ENCODE results near the gene ITGB2. TPM values are rescaled to one million over a fixed set of nuclear protein-coding genes. Genes with fewer than 3 reads are reported as not detected.

Gene ITGB2
- total RNA-seq, 4 donors from 2014 or later, result 33.2 to 110 (median 44.0) TPM

DNA sequence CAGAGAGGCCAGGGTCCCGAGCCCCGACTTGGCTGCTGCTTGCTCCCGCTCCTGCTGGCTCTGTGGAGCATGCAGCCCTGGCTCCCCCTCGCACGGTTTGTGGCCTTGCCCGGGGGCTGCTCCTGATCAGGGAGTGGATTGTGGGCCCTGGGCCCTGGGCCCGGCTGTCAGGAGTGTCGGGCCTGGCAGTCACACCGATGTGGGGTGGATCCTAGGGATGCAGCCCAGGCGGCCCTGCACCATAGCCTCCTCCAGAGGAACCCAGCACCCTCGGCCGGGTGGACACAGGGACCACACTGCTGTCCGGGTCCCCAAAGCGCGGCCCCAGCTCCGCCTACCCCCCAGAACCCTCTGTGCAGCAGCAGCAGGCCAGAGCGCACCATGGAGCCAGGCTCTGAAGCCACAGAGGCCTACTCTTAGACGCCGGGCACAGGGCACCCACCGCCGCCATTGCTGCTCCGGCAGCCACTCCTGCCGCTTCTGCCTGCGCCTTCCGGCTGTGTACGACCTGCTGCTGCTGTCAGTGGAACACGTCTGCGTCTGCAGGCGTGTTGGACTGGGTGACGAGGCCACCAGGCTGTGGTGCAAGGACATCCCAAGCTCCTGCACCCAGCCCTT lies 28.6 kb upstream of the ITGB2 start:
- intact Hi-C loops (cut with DNase I), result loop anchor here (10.0 kb wide), 1 partner anchor 326 kb away; no protein-coding TSS in a partner anchor
- Histone ChIP-seq H3K4me1 (peaks cover 44 to 61% (median 51%) of the 10 kb centered on the region in 4 donors), H3K27ac (replicated peaks in 1 of 4) (peak overlapping the region; percentile 31 to 72 (median 58)), H3K27me3 (no peaks in the 10 kb centered on the region), H3K36me3 (peaks cover 8 to 55% (median 29%) of the 10 kb centered on the region in 4 donors), H3K4me3 (no peak overlapping the region), H3K9me3 (no peaks in the 10 kb centered on the region)
- TF ChIP-seq, protein P1, sequence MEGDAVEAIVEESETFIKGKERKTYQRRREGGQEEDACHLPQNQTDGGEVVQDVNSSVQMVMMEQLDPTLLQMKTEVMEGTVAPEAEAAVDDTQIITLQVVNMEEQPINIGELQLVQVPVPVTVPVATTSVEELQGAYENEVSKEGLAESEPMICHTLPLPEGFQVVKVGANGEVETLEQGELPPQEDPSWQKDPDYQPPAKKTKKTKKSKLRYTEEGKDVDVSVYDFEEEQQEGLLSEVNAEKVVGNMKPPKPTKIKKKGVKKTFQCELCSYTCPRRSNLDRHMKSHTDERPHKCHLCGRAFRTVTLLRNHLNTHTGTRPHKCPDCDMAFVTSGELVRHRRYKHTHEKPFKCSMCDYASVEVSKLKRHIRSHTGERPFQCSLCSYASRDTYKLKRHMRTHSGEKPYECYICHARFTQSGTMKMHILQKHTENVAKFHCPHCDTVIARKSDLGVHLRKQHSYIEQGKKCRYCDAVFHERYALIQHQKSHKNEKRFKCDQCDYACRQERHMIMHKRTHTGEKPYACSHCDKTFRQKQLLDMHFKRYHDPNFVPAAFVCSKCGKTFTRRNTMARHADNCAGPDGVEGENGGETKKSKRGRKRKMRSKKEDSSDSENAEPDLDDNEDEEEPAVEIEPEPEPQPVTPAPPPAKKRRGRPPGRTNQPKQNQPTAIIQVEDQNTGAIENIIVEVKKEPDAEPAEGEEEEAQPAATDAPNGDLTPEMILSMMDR (IDR thresholded peaks at IDR 0.05), result no peak
- TF ChIP-seq EP300 (IDR thresholded peaks at IDR 0.05) (no peak), POLR2AphosphoS5 (IDR thresholded peaks at IDR 0.05) (no peak), POLR2A (IDR thresholded peaks at IDR 0.05; ENCODE audit: low read depth) (no peak)
- 79% methylated on average over 16 of the region's 30 CpGs for WGBS
- DNase-seq (ENCODE audit: extremely low spot score), result no peak

DNA sequence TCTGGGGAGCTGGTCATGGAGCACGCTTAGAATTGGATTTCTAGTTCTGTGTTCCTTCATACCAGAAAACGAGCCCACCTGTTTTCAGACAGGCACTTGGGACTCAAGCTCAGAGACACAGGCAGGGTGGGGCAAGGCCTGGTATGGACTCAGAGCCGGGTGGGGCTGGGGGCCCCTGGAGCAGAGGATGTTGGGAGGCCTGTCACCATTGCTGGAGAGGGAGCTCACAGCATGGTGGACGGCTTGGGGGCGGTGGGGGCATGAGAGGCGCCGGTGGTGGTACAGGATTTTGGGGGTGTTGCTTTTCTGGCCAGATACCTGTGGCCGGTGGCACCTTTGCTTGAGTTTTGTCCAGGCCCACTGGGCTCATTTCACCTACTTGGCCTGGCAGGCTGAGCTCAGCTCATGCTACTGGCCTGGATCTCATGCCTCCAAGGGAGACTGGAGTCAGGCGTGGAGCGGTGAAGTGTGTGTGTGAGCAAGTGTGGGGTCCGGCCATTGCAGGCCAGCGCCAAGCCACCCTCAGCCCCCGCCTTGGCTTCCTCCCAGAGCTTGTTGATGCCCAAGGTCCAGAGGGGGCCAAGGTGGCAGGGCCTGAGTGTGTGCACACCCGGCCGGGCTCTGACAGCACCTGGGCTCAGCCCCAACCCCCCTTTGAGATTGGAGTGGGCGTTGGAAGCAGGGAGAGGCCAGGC lies 27.9 kb upstream of the ITGB2 start:
- H3K27me3 ChIP-seq, result no peaks in the 10 kb centered on the region
- H3K4me3 ChIP-seq, result no peak overlapping the region
- H3K27ac ChIP-seq (replicated peaks in 1 of 4), result peak overlapping the region in 1 of 4 donors; percentile 21
- WGBS, result 90% methylated on average over 13 of the region's 16 CpGs
- peaks cover 8 to 61% (median 36%) of the 10 kb centered on the region in 4 donors for H3K36me3 ChIP-seq
- no peak for DNase-seq (ENCODE audit: extremely low spot score)
- no peaks in the 10 kb centered on the region for H3K9me3 ChIP-seq
- TF ChIP-seq, protein P1 (IDR thresholded peaks at IDR 0.05), result no peak
- TF ChIP-seq POLR2A (IDR thresholded peaks at IDR 0.05; ENCODE audit: low read depth) (no peak), EP300 (IDR thresholded peaks at IDR 0.05) (no peak), POLR2AphosphoS5 (IDR thresholded peaks at IDR 0.05) (no peak)
- H3K4me1 ChIP-seq, result peaks cover 37 to 54% (median 44%) of the 10 kb centered on the region in 4 donors
- intact Hi-C loops (cut with DNase I), result loop anchor here (10.0 kb wide), 1 partner anchor 326 kb away; no protein-coding TSS in a partner anchor

DNA sequence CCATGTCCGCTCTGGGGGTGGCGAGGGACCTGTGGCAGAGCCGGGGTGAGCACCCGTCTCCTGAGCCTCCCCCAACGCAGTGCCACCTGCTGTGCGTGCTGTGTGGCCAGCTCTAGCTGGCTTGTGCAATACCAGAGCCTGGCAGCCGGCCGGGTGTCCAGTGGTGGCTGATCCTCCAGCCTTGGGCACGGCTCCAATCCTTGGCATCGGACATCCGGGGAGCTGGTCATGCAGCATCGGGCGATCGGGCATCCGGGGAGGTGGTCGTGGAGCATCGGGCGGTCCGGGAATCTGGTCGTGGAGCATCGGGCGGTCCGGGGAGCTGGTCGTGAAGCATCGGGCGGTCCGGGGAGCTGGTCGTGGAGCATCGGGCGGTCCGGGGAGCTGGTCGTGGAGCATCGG lies 27.2 kb upstream of the ITGB2 start:
- TF ChIP-seq POLR2A (IDR thresholded peaks at IDR 0.05; ENCODE audit: low read depth), result peak; percentile 29
- TF ChIP-seq, protein P1 (IDR thresholded peaks at IDR 0.05), result no peak
- intact Hi-C loops (cut with DNase I), result loop anchor here (10.0 kb wide), 1 partner anchor 327 kb away; no protein-coding TSS in a partner anchor
- 95% methylated on average over 16 of the region's 33 CpGs for WGBS
- Histone ChIP-seq H3K9me3 (no peaks in the 10 kb centered on the region), H3K4me3 (no peak overlapping the region), H3K27ac (replicated peaks in 1 of 4) (no peak overlapping the region), H3K4me1 (peaks cover 31 to 53% (median 38%) of the 10 kb centered on the region in 4 donors), H3K27me3 (no peaks in the 10 kb centered on the region), H3K36me3 (peaks cover 8 to 66% (median 39%) of the 10 kb centered on the region in 4 donors)
- no peak for DNase-seq (ENCODE audit: extremely low spot score)

DNA sequence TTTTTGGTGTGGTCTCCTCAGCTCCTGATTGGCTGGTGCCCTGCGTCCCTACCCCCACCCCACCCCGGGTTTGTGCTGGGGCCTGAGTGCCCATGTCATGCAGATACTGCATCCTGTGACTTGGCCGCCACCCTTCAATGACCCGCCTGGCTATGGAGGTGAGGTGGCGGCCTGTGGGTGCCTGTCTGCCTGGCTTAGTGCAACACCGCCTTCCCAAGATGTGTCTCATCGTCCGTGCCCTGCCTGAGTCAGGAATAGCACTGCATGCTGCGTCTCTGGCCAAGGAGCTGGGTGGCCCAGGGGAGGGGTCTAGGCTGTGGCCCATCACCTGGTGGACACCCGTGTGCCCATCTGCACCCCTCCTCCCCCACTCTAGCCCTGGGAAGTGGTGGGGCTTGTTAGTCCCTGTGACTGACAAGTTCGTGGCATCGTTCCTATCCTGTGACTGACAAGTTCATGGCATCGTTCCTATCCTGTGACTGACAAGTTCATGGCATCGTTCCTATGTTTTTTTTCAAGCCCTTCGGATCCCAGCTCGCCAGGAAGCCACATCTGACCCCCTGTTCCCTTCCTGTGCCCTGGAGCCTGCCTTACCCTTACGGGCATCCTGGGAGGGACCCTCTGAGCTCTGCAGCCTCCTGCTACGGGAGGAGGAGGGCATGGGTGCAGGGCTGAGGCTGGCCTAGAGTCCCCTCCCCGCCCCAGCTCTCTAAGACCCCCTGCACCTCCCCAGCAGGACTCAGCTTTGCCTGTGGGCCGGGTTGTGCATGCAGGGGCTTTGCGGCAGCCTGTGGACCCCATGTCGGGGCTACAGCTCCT lies 26.6 kb upstream of the ITGB2 start:
- Histone ChIP-seq H3K4me3 (no peak overlapping the region), H3K4me1 (peaks cover 31 to 53% (median 35%) of the 10 kb centered on the region in 4 donors), H3K36me3 (peaks cover 8 to 66% (median 39%) of the 10 kb centered on the region in 4 donors), H3K27ac (replicated peaks in 1 of 4) (no peak overlapping the region), H3K27me3 (no peaks in the 10 kb centered on the region), H3K9me3 (no peaks in the 10 kb centered on the region)
- TF ChIP-seq EP300 (IDR thresholded peaks at IDR 0.05) (no peak), POLR2A (IDR thresholded peaks at IDR 0.05; ENCODE audit: low read depth) (no peak), POLR2AphosphoS5 (IDR thresholded peaks at IDR 0.05) (no peak)
- TF ChIP-seq, protein P1 (IDR thresholded peaks at IDR 0.05), result no peak
- no peak for DNase-seq (ENCODE audit: extremely low spot score)
- intact Hi-C loops (cut with DNase I), result loop anchor here (10.0 kb wide), 1 partner anchor 327 kb away; no protein-coding TSS in a partner anchor
- WGBS, result 82% methylated on average over 20 of the region's 22 CpGs
